KOPT-K1 (cell line): ENCODE results near the gene XPC.
"Not testable (repeated sequence)": the region's sequence is repeated elsewhere in the genome, so short reads cannot be mapped to it uniquely, and the experiment has no call there.

Experiments used
- H3K27ac ChIP-seq: fragments of 200-600 bp; sonication (generic); 2 replicates; pipeline ENCODE4 v1.5.1; 2016; ENCODE audit warnings: antibody characterized with exemption, mild to moderate bottlenecking, low read depth, low read length; ENCODE audit not compliant: poor library complexity, severe bottlenecking
- H3K36me3 ChIP-seq: fragments of 200-600 bp; sonication (generic); 2 replicates; pipeline ENCODE4 v1.5.1; 2017; ENCODE audit warnings: antibody characterized with exemption, mild to moderate bottlenecking, low read length, moderate library complexity; ENCODE audit not compliant: insufficient read depth
- H3K9me3 ChIP-seq: fragments of 200-600 bp; sonication (generic); 2 replicates; pipeline ENCODE4 v1.5.1; 2017; ENCODE audit warnings: antibody characterized with exemption, low read length, mild to moderate bottlenecking; ENCODE audit not compliant: insufficient read depth, poor library complexity, severe bottlenecking

XPC gene

DNA sequence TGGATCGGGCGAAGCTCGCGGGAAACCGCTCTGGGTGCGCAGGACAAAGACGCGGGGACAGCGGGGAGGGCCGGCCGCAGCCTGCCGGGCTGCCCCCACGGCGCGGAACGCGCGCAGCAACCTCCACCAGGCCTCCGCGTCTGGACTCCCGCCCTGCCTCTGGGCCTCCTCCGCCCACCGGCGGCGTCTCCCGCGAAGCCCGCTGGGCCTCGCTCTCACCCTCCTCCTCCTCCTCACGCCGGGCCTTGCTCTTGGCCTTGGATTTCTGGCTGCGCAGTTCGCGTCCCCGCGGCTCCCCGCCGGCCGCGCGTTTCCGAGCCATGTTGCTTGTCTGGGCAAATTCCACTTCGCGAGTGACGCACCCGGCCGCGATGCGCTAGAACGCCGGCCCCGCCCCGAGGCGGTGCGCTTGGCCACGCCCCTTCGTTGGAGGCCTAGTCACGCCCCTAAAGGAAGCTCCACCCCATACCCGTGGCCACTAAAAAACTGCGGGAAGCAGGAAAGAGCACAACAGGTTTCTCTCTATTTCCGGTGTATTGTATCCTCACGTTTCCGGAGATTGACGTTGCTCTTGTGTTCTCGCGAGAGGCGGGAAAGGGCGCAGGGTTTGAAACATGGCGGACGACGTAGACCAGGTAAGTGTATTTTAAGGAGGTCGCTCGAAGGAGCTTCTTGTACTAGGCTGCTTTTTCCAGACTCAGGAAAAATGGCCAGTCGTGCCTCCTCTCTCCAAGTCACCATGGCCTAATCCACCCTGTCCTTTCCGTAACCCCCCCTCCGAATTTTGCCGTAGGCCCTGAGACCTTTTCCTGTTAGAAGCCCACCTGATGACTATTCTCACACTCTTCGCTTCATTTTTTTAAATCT, at the start of gene XPC, which contains the start of gene LSM3:
Gene XPC, minus strand, starts transcription at position 355 of the 867 bp plus-strand sequence. Its CDS starts 33 bp downstream, at position 322.
Gene LSM3, plus strand, starts transcription at position 571 of the 867 bp plus-strand sequence. Its CDS starts 44 bp downstream, at position 615.
- peak within 1 kb of the TSS; percentile 79 for H3K27ac ChIP-seq
- peaks cover 26% of the 10 kb centered on the region for H3K36me3 ChIP-seq
- H3K9me3 ChIP-seq, result no peaks in the 10 kb centered on the region

GRCh38 chr3:14227856-14228255, 49.5 kb upstream of the XPC start:
- no peak overlapping the region for H3K27ac ChIP-seq
- no peaks in the 10 kb centered on the region for H3K9me3 ChIP-seq
- H3K36me3 ChIP-seq, result no peaks in the 10 kb centered on the region

DNA sequence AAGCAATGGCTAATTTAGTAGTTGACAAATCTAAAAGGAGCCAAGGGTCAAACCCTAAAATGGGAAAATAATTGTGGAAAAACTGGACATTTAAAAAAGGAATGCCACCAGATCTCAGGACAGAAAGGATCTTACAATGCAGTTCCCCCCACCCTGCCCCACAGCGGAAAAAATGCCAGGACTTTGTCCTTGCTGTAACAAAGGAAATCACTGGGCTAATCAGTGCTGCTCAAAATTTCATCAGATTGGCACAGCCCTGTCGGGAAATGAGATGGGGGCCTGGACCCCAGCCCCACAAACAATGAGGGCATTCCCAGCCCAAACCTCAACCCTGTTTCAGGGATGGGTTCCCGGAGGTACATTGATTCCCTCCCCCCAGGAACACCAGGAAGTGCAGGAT, 48.0 kb upstream of the XPC start:
- not testable (repeated sequence) for H3K9me3 ChIP-seq, H3K27ac ChIP-seq, H3K36me3 ChIP-seq

DNA sequence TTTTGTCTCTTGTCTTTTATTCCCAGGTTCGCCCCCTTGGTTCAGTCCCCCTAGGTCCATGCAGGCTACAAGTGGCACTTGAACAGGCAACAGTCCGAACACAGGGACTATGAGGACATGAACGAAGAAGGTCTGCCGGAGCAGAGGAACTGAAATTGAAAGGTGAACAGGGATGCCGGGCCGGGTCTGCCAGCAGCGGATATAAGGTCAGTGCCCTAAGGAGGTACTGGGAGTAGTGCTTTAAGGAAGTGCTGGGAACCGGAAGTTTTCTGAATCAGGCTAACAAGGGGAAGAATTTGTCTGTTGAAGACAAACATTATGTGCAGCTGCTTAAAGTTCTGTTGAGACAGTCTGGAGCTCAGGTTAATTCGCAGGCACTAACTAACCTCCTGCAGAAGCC, 47.0 kb upstream of the XPC start:
- no peak overlapping the region for H3K27ac ChIP-seq
- H3K36me3 ChIP-seq, result no peaks in the 10 kb centered on the region
- peaks cover 7% of the 10 kb centered on the region for H3K9me3 ChIP-seq

DNA sequence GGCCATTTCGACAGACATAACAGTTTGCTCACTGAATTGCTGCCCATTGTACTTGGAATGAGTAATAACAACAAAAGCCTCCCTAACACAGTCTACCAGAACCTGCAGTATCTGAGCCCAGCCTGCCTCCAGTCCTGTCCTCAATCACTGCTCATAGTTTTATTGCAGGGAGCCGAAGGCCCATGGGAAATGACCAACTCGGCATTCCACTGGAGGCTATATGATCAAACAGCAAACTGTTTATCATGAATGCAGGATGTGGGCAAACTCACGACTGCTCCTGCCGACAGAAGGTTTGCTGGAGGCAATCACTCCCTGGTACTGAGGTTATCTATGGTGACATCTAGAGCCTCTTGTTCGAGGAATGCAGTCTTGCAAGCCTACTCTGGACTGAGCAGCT, 46.5 kb upstream of the XPC start:
- H3K27ac ChIP-seq, result no peak overlapping the region
- no peaks in the 10 kb centered on the region for H3K36me3 ChIP-seq
- peaks cover 7% of the 10 kb centered on the region for H3K9me3 ChIP-seq

- H3K9me3 ChIP-seq, result peaks cover 7% of the 10 kb centered on the region
- H3K27ac ChIP-seq, result no peak overlapping the region
- H3K36me3 ChIP-seq, result no peaks in the 10 kb centered on the region
These were observed 45.2 kb upstream of the XPC start for GRCh38 chr3:14223595-14223994.

GRCh38 chr3:14222900-14223594, 44.6 kb upstream of the XPC start:
- H3K9me3 ChIP-seq, result peaks cover 7% of the 10 kb centered on the region

DNA sequence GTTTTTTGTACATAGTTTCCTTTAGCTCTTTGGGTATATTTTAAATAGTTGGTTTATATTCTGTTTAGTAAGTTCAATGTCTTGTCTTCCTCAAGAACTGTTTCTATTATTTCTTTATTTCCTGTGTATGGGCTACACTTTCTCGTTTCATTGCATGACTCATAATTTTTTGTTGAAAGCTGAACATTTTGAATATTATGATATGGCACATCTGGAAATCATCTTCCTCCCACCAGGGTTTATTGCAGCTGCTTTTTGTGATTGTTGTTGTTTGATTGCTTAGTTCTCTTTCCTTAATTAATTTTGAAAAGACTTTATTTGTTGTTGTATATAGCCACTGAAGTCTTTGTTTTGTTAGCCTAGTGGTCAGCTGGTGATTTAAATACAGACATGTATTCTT, 44.1 kb upstream of the XPC start:
- Histone ChIP-seq H3K27ac (no peak overlapping the region), H3K9me3 (peaks cover 7% of the 10 kb centered on the region), H3K36me3 (no peaks in the 10 kb centered on the region)

More at GRCh38 chr3:14222900-14223594, 44.6 kb upstream of the XPC start:
- H3K27ac ChIP-seq, result no peak overlapping the region
- no peaks in the 10 kb centered on the region for H3K36me3 ChIP-seq

- H3K27ac ChIP-seq, result no peak overlapping the region
- peaks cover 7% of the 10 kb centered on the region for H3K9me3 ChIP-seq
- H3K36me3 ChIP-seq, result no peaks in the 10 kb centered on the region
These were observed 43.5 kb upstream of the XPC start for GRCh38 chr3:14221902-14222301.

DNA sequence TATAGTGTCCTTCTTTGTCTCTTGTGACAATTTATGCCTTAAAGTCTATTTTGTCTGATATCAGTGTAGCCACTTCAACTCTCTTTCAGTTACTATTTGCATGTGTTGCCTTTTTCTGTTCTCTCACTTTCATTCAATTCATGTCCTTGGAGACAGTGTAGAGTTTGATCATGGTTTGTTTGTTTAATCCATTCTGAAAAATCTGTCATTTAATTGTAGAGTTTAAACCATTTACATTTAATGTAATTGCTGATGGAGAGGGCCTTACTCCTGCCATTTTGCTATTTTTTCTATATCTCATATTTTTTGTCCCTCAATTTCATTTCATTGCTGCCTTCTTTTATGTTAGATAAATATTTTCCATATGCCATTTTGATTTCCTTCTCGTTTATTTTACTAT, 42.5 kb upstream of the XPC start:
- peaks cover 7% of the 10 kb centered on the region for H3K9me3 ChIP-seq
- H3K36me3 ChIP-seq, result no peaks in the 10 kb centered on the region
- no peak overlapping the region for H3K27ac ChIP-seq

DNA sequence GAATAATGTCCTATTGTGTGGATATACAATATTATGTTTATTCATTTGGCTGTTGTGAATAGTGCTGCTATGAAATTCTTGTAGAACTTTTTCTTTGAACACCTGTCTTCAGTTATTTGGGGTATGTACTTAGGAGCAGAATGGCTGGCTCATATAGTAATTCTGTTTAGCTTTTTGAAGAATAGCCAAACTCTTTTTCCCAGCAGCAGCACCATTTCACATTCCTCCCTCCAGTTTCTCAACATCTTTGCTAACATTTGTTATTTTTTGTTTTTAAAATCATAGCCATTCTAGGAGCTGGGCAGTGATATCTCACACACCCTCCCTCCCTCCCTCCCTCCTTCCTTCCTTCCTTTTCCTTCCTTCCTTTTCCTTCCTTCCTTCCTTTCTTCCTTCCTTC, 40.0 kb upstream of the XPC start:
- H3K27ac ChIP-seq, result no peak overlapping the region
- no peaks in the 10 kb centered on the region for H3K36me3 ChIP-seq
- peaks cover 7% of the 10 kb centered on the region for H3K9me3 ChIP-seq

DNA sequence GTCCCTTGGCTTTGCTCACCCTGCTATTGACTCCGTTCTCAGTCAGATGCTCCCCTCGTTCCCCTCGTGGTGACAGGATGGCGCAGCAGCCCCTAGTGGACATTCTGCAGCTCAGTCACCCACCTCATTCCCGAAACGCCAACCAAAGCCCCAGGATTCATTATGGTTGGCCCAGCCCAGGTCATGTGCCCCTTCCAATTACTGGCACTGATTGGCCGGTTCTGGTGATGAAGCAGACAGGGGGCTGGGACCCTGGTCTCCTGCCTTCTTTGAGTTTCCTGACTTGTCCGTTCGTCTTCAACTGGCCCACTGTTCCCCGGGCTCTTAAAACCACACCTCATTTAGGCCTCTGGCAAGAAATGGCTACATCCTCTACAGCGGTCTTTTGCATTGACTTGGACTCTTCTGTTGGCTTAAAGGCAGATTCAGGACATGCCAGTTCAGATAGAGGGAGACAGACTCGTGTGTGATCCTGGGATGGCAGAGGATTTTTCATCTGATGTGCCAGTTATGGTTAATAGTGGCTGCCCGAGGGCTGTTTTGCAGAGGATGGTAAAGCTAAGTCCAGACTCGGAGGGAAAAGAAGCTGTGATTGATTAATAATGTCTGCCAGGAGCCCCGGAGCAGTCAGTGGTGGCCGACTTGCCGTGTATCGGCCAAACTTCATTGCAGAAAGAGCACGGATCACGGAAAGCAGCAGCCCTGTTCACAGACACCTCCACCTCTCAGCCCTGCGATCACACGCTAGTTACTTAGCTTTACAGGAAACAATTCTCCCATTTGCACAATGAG, 38.1 kb upstream of the XPC start:
- no peaks in the 10 kb centered on the region for H3K36me3 ChIP-seq
- H3K27ac ChIP-seq, result peak overlapping the region; percentile 16
- H3K9me3 ChIP-seq, result peaks cover under 1% of the 10 kb centered on the region

DNA sequence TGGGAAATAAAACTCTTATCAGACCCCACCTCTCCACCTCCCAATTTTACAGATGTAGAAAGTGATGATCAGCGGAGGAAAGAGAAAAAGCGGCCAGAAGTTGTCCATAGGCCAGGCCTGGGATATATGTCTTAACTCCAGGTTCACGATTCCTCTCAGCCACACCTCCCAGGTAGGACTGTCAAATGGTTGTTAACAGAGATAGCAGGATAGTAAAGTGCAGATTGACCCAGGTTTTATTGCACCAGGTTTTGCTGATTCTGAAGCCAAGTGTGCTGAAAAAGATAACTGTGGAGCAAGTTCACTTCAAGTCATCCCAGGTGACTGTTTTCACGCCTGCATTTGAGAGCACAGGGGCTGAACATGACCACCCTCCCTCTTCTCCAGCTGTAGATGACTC, 36.4 kb upstream of the XPC start:
- Histone ChIP-seq H3K27ac (no peak overlapping the region), H3K9me3 (no peaks in the 10 kb centered on the region), H3K36me3 (no peaks in the 10 kb centered on the region)

GRCh38 chr3:14213066-14213774, 34.8 kb upstream of the XPC start:
- no peaks in the 10 kb centered on the region for H3K36me3 ChIP-seq
- H3K9me3 ChIP-seq, result no peaks in the 10 kb centered on the region
- no peak overlapping the region for H3K27ac ChIP-seq
